Nucleus accumbens (tissue), 56 donors: ENCODE data around the gene CMTR1.
A peak's percentile ranks its signal among the peaks of the same experiment; 100 is the strongest.
"Not testable (repeated sequence)": the region's sequence is repeated elsewhere in the genome, so short reads cannot be mapped to it uniquely, and the experiment has no call there.

Experiments used
- DNase-seq, 56 donors: peaks; one replicate each; lab custom pipeline; 2025; lab: John Stamatoyannopoulos, UW

The CMTR1 gene

DNA sequence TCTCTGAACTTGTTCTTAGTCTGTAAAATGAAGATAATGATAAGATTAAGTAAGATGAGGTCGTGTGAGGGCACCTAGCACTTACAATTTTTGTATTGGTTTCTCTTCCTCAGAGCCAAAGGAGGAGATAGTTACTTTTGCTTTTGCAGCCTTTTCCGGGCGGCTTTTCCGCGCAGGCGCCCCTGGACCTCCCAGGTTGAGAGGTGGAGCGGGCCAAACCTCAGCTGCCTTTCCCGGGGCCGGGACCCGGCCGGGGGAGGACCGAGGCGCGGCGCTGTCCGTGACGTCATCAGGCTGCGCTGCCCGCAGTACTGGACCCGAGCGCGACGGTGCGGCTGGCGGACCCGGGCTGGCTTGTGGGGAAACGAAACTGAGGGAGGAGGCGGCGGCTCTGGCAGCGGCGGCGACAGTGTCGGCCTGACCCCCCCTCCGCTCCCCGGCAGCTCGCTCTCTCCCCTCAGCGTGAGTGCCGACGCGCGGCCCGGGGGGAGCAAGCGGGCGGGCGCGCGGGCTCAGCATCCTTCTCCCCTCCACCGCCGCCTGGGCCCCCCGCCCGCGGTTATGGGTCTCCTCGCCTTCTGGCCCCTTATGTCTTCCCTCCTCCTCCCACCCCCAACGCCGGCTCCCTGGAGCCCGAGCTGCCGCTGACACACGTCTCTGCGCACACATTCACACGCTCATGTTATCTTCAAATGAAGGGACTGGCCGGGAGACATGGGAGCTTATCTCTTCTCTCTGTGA is at the start of gene CMTR1:
TSS of gene CMTR1 (plus strand) at position 306 of the 741 bp plus-strand sequence. CDS start 2,409 bp downstream, outside the sequence.
- DNase-seq: peak in 55 of 56 donors; percentile 42 to 95 (median 85)

DNA sequence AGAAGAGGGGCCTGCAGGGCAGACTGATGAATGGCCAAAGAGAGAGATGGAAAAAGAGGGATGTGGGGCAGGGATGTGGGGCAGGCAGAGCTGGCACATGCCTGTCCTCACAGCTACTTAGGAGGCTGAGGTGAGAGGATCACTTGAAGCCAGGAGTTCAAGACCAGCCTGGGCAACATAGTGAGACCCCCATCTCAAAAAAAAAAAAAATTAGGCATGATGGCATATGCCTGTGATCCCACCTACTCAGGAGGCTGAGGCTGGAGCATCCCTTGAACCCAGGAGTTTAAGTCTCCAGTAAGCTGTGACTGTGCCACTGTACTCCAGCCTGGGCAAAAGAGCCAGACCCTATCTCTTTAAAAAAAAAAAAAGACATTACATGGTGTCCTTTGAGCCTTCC is 44.4 kb upstream of the CMTR1 start:
- DNase-seq: no peak

DNA sequence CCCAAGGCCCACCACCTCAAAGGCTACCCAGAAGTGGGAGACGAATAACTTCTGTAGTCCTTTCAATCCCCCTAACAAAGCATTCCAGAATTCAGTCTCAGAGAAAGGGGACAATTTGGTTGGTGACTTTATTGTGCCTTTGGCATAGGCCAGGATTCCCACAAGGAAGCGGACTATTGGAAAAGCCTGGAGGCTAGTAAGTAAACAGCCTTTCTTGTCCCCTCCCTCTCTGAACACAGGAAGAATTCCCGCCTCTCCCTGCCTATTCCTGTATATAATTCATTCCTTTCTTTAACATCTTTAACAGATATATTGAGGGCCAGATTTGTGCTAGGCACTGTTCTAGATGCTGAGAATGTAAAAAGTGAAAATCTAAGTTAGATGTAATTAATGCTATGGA is 43.2 kb upstream of the CMTR1 start:
- DNase-seq: no peak

- DNase-seq: no peak
Observed at GRCh38 chr6:37391120-37391519, 41.9 kb upstream of the CMTR1 start.

DNA sequence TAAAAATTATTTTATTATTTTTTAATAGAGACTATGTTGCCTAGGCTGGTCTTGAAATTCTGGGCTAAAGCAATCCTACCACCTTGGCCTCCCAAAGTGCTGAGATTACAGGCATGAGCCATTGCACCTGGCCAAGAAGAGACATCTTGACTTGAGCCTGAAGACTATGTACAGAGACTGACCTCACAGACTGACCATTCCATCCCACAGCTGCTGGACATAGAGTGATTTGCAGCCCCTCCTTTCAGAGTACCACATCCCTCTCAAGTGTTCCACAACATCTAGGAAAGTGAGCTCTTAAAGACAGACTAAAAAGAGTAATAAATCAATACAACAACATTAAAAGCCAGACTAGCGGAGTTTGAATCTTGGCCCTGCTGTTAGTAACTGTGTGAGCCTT is 40.2 kb upstream of the CMTR1 start:
- no peak for DNase-seq

- DNase-seq: no peak
Observed at GRCh38 chr6:37393381-37393929, 39.6 kb upstream of the CMTR1 start.

DNA sequence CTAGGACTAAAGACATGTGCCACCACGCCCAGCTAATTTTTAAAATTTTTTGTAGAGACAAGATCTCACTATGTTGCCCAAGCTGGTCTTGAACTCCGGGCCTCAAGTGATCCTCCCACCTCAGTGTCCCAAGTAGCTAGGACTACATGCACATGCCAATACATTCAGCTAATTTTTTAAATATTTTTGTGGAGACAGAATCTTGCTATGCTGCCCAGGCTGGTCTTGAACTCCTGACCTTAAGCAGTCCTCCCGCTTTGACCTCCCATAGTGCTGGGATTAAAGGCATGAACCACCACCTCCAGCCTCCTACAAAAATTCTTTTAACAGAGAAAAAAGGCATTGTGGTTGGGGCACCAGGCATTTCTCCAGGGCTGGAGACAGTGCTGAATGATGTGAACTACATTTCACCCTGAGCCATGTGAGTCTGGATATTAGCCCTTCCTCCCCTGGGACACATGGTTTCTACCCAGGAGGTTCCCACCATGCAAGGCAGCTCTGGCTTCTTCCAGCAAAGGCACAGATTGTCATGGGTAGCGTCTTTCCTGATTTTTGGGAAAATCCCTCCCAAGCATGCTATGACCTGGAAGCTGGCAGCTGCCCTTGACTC is 36.3 kb upstream of the CMTR1 start:
- no peak for DNase-seq

- DNase-seq: no peak
Observed at GRCh38 chr6:37399131-37399530, 33.9 kb upstream of the CMTR1 start.

DNA sequence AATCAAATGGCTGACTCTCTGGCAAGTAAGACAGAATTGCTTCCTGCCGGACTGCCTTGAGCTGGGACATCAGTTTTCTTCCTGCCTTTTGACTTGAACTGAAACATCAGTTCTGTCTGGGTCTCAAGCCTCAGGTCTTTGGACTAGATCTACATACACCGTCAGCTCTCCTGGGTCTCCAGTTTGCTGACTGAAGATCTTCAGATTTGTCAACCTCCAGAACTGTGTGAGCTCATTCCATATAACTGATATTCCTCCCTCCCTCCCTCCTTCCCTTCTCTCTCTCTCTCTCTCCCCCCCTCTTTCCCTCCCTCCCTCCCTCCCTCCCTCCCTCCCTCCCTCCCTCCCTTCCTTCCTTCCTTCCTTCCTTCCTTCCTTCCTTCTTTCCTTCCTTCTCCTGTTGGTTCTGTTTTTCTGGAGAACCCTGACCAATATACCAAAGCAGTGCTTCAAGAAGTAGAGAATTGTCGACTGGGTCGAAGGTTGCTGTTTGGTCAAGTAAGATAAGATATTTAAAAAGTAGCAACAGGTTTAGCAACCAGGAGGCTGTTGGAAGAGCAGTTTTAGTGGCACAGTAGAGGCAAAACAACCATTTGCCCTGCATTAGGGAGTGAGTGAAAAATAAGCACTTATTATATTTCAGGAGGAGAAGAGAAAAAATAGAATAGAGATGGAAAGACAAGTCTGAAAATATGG is 33.1 kb upstream of the CMTR1 start:
- no peak for DNase-seq

- DNase-seq: not testable (repeated sequence)
Observed at GRCh38 chr6:37401658-37402057, 31.4 kb upstream of the CMTR1 start.

- no peak for DNase-seq
Observed at GRCh38 chr6:37406726-37407341, 26.2 kb upstream of the CMTR1 start.

- no peak for DNase-seq
Observed at GRCh38 chr6:37407948-37408347, 25.1 kb upstream of the CMTR1 start.

DNA sequence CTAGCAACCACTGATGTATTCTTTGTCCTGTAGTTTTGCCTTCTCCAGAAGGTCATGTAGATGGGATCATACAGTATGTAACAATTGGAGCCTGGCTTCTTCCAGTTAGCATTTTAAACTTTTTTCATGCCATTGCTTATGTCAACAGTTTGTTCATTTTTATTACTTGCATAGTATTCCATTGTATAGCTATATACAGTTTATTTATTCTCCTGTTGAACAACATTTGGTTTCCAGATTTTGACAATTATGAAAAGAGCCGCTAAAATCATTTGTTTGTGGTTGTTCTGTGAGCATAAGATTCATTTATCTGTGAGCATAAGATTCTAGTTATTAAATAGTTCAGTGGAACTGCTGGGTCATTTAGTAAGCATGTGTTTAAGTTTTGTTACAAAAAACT is 23.5 kb upstream of the CMTR1 start:
- DNase-seq: no peak

DNA sequence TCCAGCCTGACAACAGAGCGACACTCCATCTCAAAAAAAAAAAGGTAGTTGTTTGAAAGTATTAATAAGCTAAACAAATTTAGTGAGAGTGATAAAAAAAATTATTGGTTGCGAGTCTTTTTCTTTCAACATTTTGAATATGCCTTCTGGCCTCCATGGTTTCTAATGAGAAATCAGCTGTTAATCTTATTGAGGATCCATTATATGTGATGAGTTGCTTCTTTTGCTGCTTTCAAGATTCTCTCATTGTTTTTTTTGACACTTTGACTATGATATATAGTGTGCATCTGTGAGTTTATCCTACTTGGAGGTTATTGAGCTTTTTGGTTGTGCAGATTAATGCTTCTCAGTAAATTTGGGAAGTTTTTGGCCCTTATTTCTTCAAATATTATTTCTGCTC is 15.6 kb upstream of the CMTR1 start:
- no peak for DNase-seq

DNA sequence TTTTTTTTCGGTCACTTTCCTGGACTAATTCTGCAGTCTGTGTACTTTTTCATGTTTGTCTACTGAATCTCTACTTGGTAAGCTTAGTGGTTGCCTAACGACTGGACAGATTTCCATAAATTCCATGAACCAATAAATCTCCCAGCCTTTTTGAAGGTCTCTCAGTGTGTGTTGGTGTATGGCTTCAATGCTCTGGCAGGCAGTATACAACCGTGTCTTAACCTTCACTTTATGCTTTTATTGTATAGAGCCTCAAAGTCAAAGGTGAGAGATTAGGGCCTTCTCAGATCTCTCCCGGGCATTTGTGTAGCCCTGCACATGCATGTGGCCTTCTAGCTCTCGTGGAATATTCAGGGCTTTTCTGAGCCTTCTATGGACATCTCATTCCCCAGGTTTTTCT is 14.3 kb upstream of the CMTR1 start:
- no peak for DNase-seq

GRCh38 chr6:37426058-37426944 is 6.7 kb upstream of the CMTR1 start:
- DNase-seq: no peak

DNA sequence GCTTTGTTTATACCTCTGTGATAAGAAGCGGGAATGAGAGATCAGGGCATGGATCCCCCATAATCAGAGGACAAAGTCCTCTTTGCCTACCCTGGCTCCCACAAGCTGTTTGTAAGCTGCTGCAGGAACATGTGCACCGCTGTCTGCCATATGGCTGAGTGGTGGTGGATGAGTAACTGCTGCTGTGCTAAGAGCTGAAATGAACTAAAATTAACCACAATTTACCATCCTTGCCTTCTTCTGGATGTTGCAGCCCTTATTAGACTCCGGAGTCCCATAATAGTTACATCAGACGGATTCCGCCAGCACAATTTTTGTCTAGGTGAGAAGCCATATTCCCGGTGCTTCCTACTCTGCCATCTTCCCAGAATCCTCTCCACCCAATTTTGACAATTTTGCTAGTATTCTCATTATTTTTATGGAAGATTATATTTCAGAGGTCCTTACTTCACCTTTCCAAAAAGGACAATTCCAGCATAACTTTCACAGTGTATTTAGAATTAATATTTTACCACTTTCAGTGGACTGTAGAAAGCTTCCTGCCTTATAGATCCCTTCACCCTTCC is 6.0 kb upstream of the CMTR1 start:
- no peak for DNase-seq

DNA sequence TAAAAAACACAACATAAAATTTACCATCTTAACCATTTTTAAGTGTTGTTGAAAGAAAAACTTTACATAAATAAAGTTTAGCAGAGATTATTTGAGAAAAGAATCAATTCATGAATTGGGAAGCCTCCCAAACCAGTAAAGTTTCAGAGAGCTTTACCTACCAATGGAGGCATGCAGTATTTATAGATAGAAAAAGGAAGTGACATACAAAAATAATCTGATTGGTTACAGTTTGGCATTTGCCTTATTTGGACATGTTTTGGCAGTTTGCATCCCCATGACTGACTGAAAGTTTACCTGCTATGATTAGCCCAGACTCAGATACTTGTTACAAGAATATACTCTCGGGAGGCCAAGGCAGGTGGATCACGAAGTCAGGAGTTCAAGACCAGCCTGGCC is 3.7 kb upstream of the CMTR1 start:
- DNase-seq: no peak

DNA sequence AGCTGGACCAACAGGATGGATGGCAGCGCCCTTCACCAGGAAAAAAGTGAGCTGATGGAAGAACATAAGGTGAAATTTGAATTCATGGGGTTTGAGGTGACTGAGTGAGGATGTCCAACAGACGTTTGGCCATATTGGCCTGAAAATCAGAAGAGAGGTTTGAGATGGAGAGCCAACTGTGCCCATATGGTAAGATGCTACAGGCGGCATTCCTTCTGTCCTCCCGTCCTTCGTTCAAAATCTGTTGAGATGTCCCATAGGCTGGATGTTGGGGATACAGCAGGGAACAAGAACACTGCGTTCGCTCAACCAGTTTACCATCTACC is 468 bp upstream of the CMTR1 start:
- peak in 2 of 56 donors; percentile 20 to 25 for DNase-seq
